IMR-90 (cell line): ENCODE measurements around the gene TRPV3. TPM values are rescaled to one million over a fixed set of nuclear protein-coding genes. Genes with fewer than 3 reads are reported as not detected.

Source experiments
- ATAC-seq: fragments of 200-7000 bp; cut with Tn5 transposase; 2 replicates; pipeline ENCODE4 v1.9.1; 2020; ENCODE audit warnings: low read depth, mild to moderate bottlenecking, moderate library complexity
- BruUV-seq: library from RNA; stranded (reverse); fragments of 400-500 nt; replicated peaks from 2 replicates; lab custom pipeline; 2021; lab: Mats Ljungman, UMichigan
- CTCF ChIA-PET: fragments of 300-600 bp; formaldehyde crosslinking; extraction: SDS; loops from one replicate; lab custom pipeline; 2021; ENCODE audit warnings: antibody characterized with exemption; lab: Yijun Ruan, JAX
- POLR2A ChIA-PET: fragments of 300-600 bp; sonication (Branson Sonifier 250); formaldehyde crosslinking; loops from one replicate; lab custom pipeline; 2022; ENCODE audit warnings: antibody characterized with exemption; ENCODE audit not compliant: unreplicated experiment; lab: Charles Lee
- DNase-seq: peaks from one replicate; pipeline ENCODE4 v3.0.0; 2013
- H2AFZ ChIP-seq: replicated peaks from 2 replicates; pipeline ENCODE3; 2013; ENCODE audit warnings: low read length, mild to moderate bottlenecking; ENCODE audit not compliant: poor library complexity
- H2AK5ac ChIP-seq: 2 replicates; pipeline ENCODE4 v1.6.1; 2013; ENCODE audit warnings: low read depth, low read length, inconsistent platforms
- H2AK9ac ChIP-seq: replicated peaks from 2 replicates; pipeline ENCODE3; 2013; ENCODE audit warnings: mild to moderate bottlenecking, low read depth, low read length, moderate library complexity; ENCODE audit not compliant: poor library complexity
- H2BK120ac ChIP-seq: 2 replicates; pipeline ENCODE4 v1.6.1; 2013; ENCODE audit warnings: low read depth, low read length, inconsistent platforms
- H2BK15ac ChIP-seq: 3 replicates; pipeline ENCODE4 v1.6.1; 2013; ENCODE audit warnings: low read depth, low read length, inconsistent platforms
- H2BK20ac ChIP-seq: 2 replicates; pipeline ENCODE4 v1.6.1; 2013; ENCODE audit warnings: low read depth, mild to moderate bottlenecking, inconsistent platforms, low read length, moderate library complexity
- H2BK5ac ChIP-seq: 2 replicates; pipeline ENCODE4 v1.6.1; 2013; ENCODE audit warnings: mild to moderate bottlenecking, low read depth, low read length, inconsistent platforms; ENCODE audit not compliant: poor library complexity, severe bottlenecking
- H3K14ac ChIP-seq: replicated peaks from 2 replicates; pipeline ENCODE4 v1.6.1; 2013; ENCODE audit warnings: low read depth, low read length, inconsistent platforms
- H3K18ac ChIP-seq: 2 replicates; pipeline ENCODE4 v1.6.1; 2013; ENCODE audit warnings: low read depth, low read length, control low read depth
- H3K23ac ChIP-seq: 2 replicates; pipeline ENCODE4 v1.6.1; 2013; ENCODE audit warnings: low read depth, low read length, inconsistent platforms
- H3K27ac ChIP-seq: 2 replicates; pipeline ENCODE4 v1.5.1; 2013; ENCODE audit warnings: mild to moderate bottlenecking, control low read depth, low read length; ENCODE audit not compliant: insufficient read depth
- H3K27me3 ChIP-seq: 2 replicates; pipeline ENCODE4 v1.6.1; 2013; ENCODE audit warnings: low read length; ENCODE audit not compliant: control insufficient read depth, insufficient read depth
- H3K36me3 ChIP-seq: 2 replicates; pipeline ENCODE4 v1.6.1; 2013; ENCODE audit warnings: low read length, mixed read lengths; ENCODE audit not compliant: control insufficient read depth, insufficient read depth
- H3K4ac ChIP-seq: 2 replicates; pipeline ENCODE4 v1.6.1; 2013; ENCODE audit warnings: low read depth, low read length, inconsistent platforms
- H3K4me1 ChIP-seq: 2 replicates; pipeline ENCODE4 v1.6.1; 2013; ENCODE audit warnings: low read length, mixed read lengths; ENCODE audit not compliant: control insufficient read depth, insufficient read depth
- H3K4me2 ChIP-seq: 2 replicates; pipeline ENCODE4 v1.6.1; 2013; ENCODE audit warnings: low read depth, mild to moderate bottlenecking, control low read depth, low read length, moderate library complexity
- H3K4me3 ChIP-seq: 2 replicates; pipeline ENCODE4 v1.5.1; 2013; ENCODE audit warnings: low read depth, mild to moderate bottlenecking, control low read depth, low read length, moderate library complexity; ENCODE audit not compliant: insufficient read depth
- H3K56ac ChIP-seq: 2 replicates; pipeline ENCODE4 v1.6.1; 2013; ENCODE audit warnings: low read length, inconsistent platforms; ENCODE audit not compliant: insufficient read depth; ENCODE audit errors: extremely low read depth
- H3K79me1 ChIP-seq, 2 experiments: 2 replicates each; pipeline ENCODE4 v1.6.1; 2013; ENCODE audit warnings: low read length in 2 of 2, inconsistent platforms in 1 of 2, low read depth in 1 of 2
- H3K9ac ChIP-seq: 2 replicates; pipeline ENCODE4 v1.6.1; 2013; ENCODE audit warnings: low read depth, low read length, control low read depth
- H3K9me1 ChIP-seq: 2 replicates; pipeline ENCODE4 v1.6.1; 2013; ENCODE audit warnings: low read length, inconsistent platforms; ENCODE audit not compliant: insufficient read depth
- H3K9me3 ChIP-seq: 2 replicates; pipeline ENCODE4 v1.6.1; 2013; ENCODE audit warnings: low read length; ENCODE audit not compliant: control insufficient read depth, insufficient read depth
- H4K20me1 ChIP-seq: 2 replicates; pipeline ENCODE4 v1.6.1; 2013; ENCODE audit warnings: low read length, inconsistent platforms; ENCODE audit not compliant: insufficient read depth
- H4K5ac ChIP-seq: 2 replicates; pipeline ENCODE4 v1.6.1; 2013; ENCODE audit warnings: mild to moderate bottlenecking, low read depth, low read length, control low read depth
- H4K8ac ChIP-seq, 2 experiments: 2 replicates each; pipeline ENCODE4 v1.6.1; 2013; ENCODE audit warnings: low read depth in 2 of 2, low read length in 2 of 2, control low read depth in 1 of 2, inconsistent platforms in 1 of 2
- H4K91ac ChIP-seq: 2 replicates; pipeline ENCODE4 v1.6.1; 2013; ENCODE audit warnings: low read depth, low read length, inconsistent platforms; ENCODE audit not compliant: insufficient read depth
- BHLHE40 ChIP-seq: fragments of 150-350 bp; IDR thresholded peaks from 2 replicates; pipeline ENCODE4 v1.6.1; 2016; ENCODE audit warnings: mild to moderate bottlenecking, low read depth, low read length
- CEBPB ChIP-seq: IDR thresholded peaks from 2 replicates; pipeline ENCODE4 v1.6.1; 2012; ENCODE audit warnings: low read depth, low read length, improper control_type of control experiment
- CHD1 ChIP-seq: IDR thresholded peaks from 2 replicates; pipeline ENCODE4 v1.6.1; 2012; ENCODE audit warnings: low read depth, low read length, improper control_type of control experiment
- FOS ChIP-seq: fragments of 150-350 bp; IDR thresholded peaks from 2 replicates; pipeline ENCODE4 v1.6.1; 2016; ENCODE audit warnings: low read depth, low read length
- MAFK ChIP-seq: IDR thresholded peaks from 2 replicates; pipeline ENCODE4 v1.6.1; 2012; ENCODE audit warnings: low read depth, low read length, improper control_type of control experiment
- MAZ ChIP-seq: IDR thresholded peaks from 2 replicates; pipeline ENCODE4 v1.6.1; 2012; ENCODE audit warnings: low read depth, mild to moderate bottlenecking, low read length, improper control_type of control experiment, moderate library complexity, borderline replicate concordance
- MXI1 ChIP-seq: IDR thresholded peaks from 2 replicates; pipeline ENCODE4 v1.6.1; 2012; ENCODE audit warnings: low read depth, mild to moderate bottlenecking, low read length, moderate library complexity, borderline replicate concordance
- NFE2L2 ChIP-seq: fragments of 150-350 bp; IDR thresholded peaks from 2 replicates; pipeline ENCODE4 v1.6.1; 2016; ENCODE audit warnings: low read depth, mild to moderate bottlenecking, low read length
- POLR2A ChIP-seq: IDR thresholded peaks from 2 replicates; pipeline ENCODE4 v1.6.1; 2012; ENCODE audit warnings: mild to moderate bottlenecking, low read depth, low read length
- RCOR1 ChIP-seq: IDR thresholded peaks from 2 replicates; pipeline ENCODE4 v1.6.1; 2012; ENCODE audit warnings: mild to moderate bottlenecking, low read length, improper control_type of control experiment; ENCODE audit not compliant: insufficient replicate concordance
- RFX5 ChIP-seq: IDR thresholded peaks from 2 replicates; pipeline ENCODE4 v1.8.0; 2012; ENCODE audit warnings: low read depth, mild to moderate bottlenecking, low read length, moderate library complexity
- SMC3 ChIP-seq: fragments of 150-350 bp; IDR thresholded peaks from 2 replicates; pipeline ENCODE4 v1.6.1; 2016; ENCODE audit warnings: low read depth, mild to moderate bottlenecking, antibody characterized with exemption, low read length, moderate library complexity
- WGBS, 2 experiments: methylation state at CpG; one replicate each; pipeline versions ENCODE4 v1.1.5 to v1.1.7; 2013; ENCODE audit warnings: missing lambda C conversion rate in 2 of 2; ENCODE audit not compliant: insufficient read length in 1 of 2; ENCODE audit errors: extremely low coverage in 2 of 2; 5-methylcytosine and 5-hydroxymethylcytosine counted together
- dilution Hi-C: fragments of 300-500 bp; cut with HindIII; formaldehyde crosslinking; loops from one replicate; pipeline ENCODE4 v1.14.3; 2018; ENCODE audit warnings: low sequenced_read_pairs; ENCODE audit not compliant: unreplicated experiment
- in situ Hi-C: fragments of 300-500 bp; cut with MboI; formaldehyde crosslinking; loops from 3 replicates; pipeline ENCODE4 v1.14.3; 2019; ENCODE audit warnings: low sequenced_read_pairs, inconsistent platforms, mixed read lengths
- intact Hi-C: fragments of 100-400 bp; cut with micrococcal nuclease; formaldehyde crosslinking; loops from 2 replicates; pipeline ENCODE4 v1.10.0; 2022
- polyA plus RNA-seq, 3 experiments: library from polyadenylated mRNA; depleted of rRNA; stranded (reverse); fragments of >200 nt; gene quantifications; 2 replicates each; pipeline ENCODE4 v1.2.3, GENCODE V29; 2012; ENCODE audit warnings: low replicate concordance in 1 of 3
- total RNA-seq: library from RNA; depleted of rRNA; stranded (reverse); fragments of >200 nt; gene quantifications from 2 replicates; pipeline ENCODE4 v1.2.3, GENCODE V29; 2012
- TF ChIP-seq, protein P1 (sequence below): conservative IDR thresholded peaks from 2 replicates; pipeline ENCODE4 v1.5.1; 2012; ENCODE audit warnings: mild to moderate bottlenecking, low read depth, low read length, improper control_type of control experiment
- TF ChIP-seq, protein P2 (sequence below): fragments of 150-350 bp; IDR thresholded peaks from 2 replicates; pipeline ENCODE4 v1.6.1; 2017; ENCODE audit warnings: mild to moderate bottlenecking, antibody characterized with exemption, low read length, low read depth
- TF ChIP-seq, protein P3 (sequence below): fragments of 150-350 bp; IDR thresholded peaks from 2 replicates; pipeline ENCODE4 v1.6.1; 2016; ENCODE audit warnings: low read depth, mild to moderate bottlenecking, low read length, moderate library complexity, borderline replicate concordance

TRPV3 gene
- total and polyA plus RNA-seq, 2 of the 4 experiments (the other 2 are of a cell fraction), result 0.18 to 0.26 TPM

DNA sequence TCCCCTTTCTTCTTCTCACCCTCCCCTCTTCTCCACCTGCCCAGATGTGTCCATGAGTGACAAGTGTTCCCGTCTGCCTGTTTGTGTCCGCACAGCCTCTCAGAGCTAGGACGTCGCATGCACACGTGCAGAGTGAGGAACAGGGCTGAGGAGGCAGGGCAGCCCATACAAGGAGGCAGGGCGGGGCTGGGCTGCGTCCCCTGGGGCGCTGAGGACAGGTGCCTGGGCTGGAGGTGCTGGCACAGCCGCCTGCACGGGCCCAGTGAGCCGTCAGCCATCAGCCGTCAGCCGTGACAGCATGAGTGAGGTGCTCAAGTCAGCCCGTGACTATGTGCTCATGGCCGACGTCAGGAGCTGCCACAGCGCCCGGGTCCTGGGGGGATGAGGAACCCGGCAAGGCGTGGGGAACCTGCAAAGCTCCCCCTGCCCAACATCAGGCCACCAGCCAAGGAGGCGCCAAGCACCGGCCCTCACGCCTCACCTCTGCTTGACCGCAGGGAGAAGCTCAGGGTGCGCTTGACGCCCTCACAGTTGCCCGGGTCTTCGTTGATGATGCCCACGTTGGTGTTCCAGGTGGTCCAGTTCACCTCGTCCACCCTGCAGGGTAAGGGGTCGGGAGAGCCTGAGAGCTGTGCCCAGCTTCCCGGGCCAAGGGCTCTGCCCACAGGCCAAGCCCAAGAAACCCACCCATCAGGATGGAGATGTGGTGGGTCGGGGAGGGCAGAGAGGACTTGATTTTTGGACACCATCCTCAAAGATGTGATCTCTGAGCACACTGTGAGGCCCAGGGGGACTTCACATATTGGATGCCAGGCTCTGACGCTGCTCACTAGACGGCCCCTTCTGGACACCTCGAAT is 13.7 kb upstream of the TRPV3 start:
- H3K56ac ChIP-seq, result no peak overlapping the region
- dilution Hi-C loops, result no loop called here
- H3K4me2 ChIP-seq, result no peak overlapping the region
- no peak overlapping the region for H4K8ac ChIP-seq
- no peak overlapping the region for H3K23ac ChIP-seq
- H2AK9ac ChIP-seq, result no peak overlapping the region
- in situ Hi-C loops, result no loop called here
- 0 out of 2 replicates have a peak, but pooled peaks cover 2% of the 10 kb centered on the region for H3K36me3 ChIP-seq
- H2AK5ac ChIP-seq, result no peak overlapping the region
- H4K91ac ChIP-seq, result no peak overlapping the region
- no peak overlapping the region for H3K27ac ChIP-seq
- H3K9me3 ChIP-seq, result no peaks in the 10 kb centered on the region
- CTCF ChIA-PET, result no interaction called here
- H2BK20ac ChIP-seq, result no peak overlapping the region
- no peak overlapping the region for H3K18ac ChIP-seq
- POLR2A ChIA-PET, result no interaction called here
- no peak overlapping the region for H2BK15ac ChIP-seq
- no peak overlapping the region for H2AFZ ChIP-seq
- H3K79me1 ChIP-seq, result no peaks in the 10 kb centered on the region
- no peaks in the 10 kb centered on the region for H3K4me1 ChIP-seq
- no peak overlapping the region for H2BK5ac ChIP-seq
- H3K9ac ChIP-seq, result no peak overlapping the region
- whole genome bisulfite sequencing, 2 experiments, result 96% methylated on average over 28 of the region's 36 CpGs; no CpG with 5 or more reads in 1 of the 2 experiments
- no peak overlapping the region for H4K5ac ChIP-seq
- H3K14ac ChIP-seq, result no peak overlapping the region
- no peak overlapping the region for H3K4me3 ChIP-seq
- no peaks in the 10 kb centered on the region for H4K20me1 ChIP-seq
- intact Hi-C loops, result no loop called here
- no peaks in the 10 kb centered on the region for H3K27me3 ChIP-seq
- no peak overlapping the region for H3K4ac ChIP-seq
- DNase-seq (no peak), ATAC-seq (no peak)
- no TSS peak for BruUV-seq
- H2BK120ac ChIP-seq, result no peak overlapping the region
- H3K9me1 ChIP-seq, result no peaks in the 10 kb centered on the region
- no peak for TF ChIP-seq RCOR1
- TF ChIP-seq CEBPB, result no peak
- TF ChIP-seq, protein P1, sequence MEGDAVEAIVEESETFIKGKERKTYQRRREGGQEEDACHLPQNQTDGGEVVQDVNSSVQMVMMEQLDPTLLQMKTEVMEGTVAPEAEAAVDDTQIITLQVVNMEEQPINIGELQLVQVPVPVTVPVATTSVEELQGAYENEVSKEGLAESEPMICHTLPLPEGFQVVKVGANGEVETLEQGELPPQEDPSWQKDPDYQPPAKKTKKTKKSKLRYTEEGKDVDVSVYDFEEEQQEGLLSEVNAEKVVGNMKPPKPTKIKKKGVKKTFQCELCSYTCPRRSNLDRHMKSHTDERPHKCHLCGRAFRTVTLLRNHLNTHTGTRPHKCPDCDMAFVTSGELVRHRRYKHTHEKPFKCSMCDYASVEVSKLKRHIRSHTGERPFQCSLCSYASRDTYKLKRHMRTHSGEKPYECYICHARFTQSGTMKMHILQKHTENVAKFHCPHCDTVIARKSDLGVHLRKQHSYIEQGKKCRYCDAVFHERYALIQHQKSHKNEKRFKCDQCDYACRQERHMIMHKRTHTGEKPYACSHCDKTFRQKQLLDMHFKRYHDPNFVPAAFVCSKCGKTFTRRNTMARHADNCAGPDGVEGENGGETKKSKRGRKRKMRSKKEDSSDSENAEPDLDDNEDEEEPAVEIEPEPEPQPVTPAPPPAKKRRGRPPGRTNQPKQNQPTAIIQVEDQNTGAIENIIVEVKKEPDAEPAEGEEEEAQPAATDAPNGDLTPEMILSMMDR, result no peak
- no peak for TF ChIP-seq MAFK
- TF ChIP-seq SMC3, result no peak
- TF ChIP-seq, protein P2, sequence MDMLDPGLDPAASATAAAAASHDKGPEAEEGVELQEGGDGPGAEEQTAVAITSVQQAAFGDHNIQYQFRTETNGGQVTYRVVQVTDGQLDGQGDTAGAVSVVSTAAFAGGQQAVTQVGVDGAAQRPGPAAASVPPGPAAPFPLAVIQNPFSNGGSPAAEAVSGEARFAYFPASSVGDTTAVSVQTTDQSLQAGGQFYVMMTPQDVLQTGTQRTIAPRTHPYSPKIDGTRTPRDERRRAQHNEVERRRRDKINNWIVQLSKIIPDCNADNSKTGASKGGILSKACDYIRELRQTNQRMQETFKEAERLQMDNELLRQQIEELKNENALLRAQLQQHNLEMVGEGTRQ, result no peak
- TF ChIP-seq RFX5, result no peak
- no peak for TF ChIP-seq CHD1
- TF ChIP-seq FOS, result no peak
- TF ChIP-seq, protein P3, sequence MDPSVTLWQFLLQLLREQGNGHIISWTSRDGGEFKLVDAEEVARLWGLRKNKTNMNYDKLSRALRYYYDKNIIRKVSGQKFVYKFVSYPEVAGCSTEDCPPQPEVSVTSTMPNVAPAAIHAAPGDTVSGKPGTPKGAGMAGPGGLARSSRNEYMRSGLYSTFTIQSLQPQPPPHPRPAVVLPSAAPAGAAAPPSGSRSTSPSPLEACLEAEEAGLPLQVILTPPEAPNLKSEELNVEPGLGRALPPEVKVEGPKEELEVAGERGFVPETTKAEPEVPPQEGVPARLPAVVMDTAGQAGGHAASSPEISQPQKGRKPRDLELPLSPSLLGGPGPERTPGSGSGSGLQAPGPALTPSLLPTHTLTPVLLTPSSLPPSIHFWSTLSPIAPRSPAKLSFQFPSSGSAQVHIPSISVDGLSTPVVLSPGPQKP, result no peak
- no peak for TF ChIP-seq NFE2L2
- TF ChIP-seq MXI1, result no peak
- TF ChIP-seq POLR2A, result no peak
- no peak for TF ChIP-seq BHLHE40
- no peak for TF ChIP-seq MAZ
